VCaP (cell line): ENCODE results near the gene LPP.

ENCODE experiments used
- H3K27ac ChIP-seq: fragments of 450-650 bp; 2 replicates; pipeline ENCODE4 v1.5.1; 2017
- TF ChIP-seq, protein P1 (sequence below): fragments of 450-650 bp; conservative IDR thresholded peaks from 2 replicates; pipeline ENCODE4 v1.5.1; 2017; ENCODE audit warnings: mild to moderate bottlenecking, moderate library complexity

The LPP gene

DNA sequence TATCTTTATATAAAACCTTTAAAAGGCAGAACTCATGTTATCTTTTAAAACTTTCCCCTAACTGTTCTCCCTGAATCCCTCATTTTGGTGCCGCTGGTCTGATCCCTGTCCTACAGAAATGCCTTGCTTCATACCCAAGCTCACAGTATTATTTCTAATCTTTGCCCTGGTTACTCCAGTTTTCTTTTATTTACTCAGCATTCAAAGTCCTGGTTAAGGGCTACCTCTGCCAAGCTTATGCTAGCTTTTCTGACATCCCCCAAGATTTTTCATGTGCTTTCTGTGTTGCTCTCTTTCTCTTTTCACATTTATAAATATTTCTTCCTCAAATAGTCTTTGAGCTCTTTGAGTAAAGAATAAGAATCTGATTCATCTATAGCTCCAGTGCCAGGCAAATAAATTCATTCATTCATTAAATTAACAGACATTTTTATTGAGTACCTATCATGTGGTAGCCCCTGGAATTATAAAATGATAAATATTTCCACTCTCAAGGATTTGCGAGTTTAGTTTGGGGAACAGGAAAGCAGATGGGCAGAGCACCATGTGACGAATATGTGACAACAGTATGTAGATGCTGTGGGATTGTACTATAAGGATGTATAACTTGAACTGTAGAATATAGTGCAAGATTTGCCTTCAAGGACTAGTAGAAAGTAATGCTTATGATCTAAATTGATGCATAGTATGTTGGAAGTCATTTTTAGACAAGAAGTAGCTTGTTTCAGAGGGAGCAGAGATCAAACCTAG, 247.5 kb downstream of the LPP start:
- H3K27ac ChIP-seq: no peak overlapping the region
- TF ChIP-seq, protein P1, sequence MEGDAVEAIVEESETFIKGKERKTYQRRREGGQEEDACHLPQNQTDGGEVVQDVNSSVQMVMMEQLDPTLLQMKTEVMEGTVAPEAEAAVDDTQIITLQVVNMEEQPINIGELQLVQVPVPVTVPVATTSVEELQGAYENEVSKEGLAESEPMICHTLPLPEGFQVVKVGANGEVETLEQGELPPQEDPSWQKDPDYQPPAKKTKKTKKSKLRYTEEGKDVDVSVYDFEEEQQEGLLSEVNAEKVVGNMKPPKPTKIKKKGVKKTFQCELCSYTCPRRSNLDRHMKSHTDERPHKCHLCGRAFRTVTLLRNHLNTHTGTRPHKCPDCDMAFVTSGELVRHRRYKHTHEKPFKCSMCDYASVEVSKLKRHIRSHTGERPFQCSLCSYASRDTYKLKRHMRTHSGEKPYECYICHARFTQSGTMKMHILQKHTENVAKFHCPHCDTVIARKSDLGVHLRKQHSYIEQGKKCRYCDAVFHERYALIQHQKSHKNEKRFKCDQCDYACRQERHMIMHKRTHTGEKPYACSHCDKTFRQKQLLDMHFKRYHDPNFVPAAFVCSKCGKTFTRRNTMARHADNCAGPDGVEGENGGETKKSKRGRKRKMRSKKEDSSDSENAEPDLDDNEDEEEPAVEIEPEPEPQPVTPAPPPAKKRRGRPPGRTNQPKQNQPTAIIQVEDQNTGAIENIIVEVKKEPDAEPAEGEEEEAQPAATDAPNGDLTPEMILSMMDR: no peak

DNA sequence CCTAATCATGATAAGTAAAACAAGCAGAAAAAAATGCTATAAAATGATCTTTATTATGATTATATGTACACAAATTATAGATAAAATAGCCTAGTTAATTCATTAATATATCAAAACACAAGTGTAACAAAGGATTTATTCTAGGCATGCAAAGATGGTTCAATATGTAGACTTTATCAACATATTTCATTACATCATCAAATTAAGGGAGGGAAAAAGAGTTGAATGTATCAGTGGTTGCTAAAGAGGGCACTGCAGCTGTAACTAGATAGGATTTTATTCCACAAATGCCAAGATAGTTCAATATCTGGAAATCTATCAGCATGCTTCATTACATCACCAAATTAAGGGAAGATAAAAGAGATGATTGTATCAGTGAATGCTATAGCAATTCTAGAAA, 248.3 kb downstream of the LPP start:
- H3K27ac ChIP-seq: no peak overlapping the region
- TF ChIP-seq, protein P1: no peak

DNA sequence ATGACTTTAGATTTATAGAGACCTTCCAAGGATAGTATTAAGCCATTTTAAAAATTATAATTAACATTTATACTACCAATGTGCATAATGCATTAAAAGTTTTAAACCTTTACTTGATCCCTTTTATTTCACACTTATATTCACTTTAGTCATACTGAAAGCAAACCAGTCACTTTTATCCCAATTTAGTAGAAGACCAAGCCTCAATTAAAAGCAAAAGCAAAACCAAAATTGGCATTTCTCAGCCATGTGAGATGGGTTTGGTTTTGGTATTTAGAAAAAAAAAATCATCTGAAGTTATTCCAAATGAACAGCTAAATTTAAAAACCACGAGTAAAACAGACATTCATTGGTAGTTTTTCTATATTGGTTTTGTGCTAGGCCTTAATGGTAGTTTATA, 249.4 kb downstream of the LPP start:
- H3K27ac ChIP-seq: no peak overlapping the region
- TF ChIP-seq, protein P1: no peak

DNA sequence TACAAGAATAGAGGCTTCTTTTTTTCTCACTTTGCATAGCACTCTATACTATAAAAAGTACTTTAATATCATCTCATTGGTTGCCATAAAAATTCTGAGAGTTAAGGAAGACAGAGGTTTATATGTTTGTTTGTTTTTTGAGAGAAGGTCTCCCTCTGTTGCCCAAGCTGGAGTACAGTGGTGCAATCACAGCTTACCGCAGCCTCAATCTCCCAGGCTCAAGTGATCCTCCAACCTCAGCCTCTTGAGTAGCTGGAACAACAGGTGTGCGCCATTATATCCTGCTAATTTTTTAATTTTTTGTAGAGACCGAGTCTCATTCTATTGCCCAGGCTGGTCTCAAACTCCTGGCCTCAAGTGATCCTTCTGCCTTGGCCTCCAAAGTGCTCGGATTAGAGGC, 250.2 kb downstream of the LPP start:
- TF ChIP-seq, protein P1: no peak
- H3K27ac ChIP-seq: no peak overlapping the region

DNA sequence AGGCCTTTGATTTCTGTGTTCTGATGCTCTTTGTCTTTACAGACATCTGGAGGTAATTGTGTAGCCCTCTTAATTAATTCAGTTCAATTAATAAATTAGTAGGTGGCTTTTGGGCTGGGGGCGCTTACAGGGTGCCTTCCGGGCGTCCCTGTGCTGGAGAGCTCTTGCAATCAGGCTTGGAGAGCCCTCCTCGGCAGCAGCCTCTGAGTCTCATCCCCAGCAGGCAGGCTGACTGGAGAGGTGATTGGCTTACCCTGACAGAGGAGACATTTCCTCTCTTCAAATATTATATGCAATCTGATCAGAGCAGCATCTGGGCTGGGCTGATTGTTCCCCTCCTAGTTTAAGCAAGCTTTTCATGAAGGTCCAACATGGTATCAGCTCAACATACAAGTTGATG, 250.7 kb downstream of the LPP start:
- TF ChIP-seq, protein P1: no peak
- no peak overlapping the region for H3K27ac ChIP-seq

DNA sequence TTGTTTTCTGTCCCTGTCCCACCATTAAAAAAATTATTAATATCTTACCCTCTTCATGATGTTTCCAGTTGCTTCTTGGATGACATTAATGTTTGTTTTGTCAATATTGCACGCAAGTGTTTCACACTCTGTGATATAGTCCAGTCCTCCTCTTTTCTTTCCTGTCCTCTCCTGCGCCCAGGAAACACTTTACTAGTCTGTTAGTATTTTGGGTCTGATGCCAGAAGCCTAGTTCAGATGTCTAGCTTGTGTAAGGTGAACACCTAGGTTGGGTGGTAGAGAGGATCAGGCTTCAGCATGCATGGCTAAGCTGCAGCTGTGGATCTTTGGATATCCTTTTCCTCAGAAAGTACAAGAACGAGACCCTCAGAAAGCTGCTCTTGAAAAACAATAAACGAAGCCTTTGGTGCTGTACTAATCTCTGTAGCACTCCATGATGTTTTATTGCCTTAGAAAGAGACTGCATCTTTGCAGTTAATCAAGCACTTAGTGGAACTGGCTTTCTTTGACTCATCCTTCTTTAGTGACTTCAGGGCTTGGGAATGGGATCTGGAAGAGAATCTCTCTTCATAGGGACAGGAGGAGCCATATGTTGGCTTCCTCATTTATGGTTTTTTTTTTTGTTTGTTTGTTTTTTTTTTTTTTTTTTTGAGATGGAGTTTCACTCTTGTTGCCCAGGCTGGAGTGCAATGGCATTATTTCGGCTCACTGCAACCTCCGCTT, 253.4 kb downstream of the LPP start:
- TF ChIP-seq, protein P1: no peak
- no peak overlapping the region for H3K27ac ChIP-seq

DNA sequence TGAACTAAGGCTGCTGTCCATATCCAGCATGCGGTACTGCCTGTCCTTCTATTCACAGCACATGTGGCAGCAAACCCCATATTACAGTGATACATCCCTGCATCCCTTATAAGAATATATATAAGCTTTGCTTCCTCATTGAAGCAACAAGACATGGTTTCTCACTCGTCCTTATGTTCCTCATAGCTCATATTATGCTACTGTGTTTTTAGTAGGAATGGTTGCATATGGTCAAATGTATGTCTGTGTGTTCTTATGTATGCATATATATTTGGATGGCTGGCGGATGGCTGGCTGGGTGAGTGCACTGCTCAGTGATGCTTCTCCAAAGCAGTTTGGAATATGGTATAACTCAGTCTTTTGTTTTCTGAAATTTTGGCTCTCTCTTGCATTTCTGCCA, 254.9 kb downstream of the LPP start:
- TF ChIP-seq, protein P1: no peak
- no peak overlapping the region for H3K27ac ChIP-seq
